ENCODE results near the gene COX8C. TPM values are rescaled to one million over a fixed set of nuclear protein-coding genes. Genes with fewer than 3 reads are reported as not detected.

The COX8C gene
- polyA plus RNA-seq, 2 of the 4 experiments (the other 2 are of a cell fraction): not detected

- Histone ChIP-seq H3K27ac (peak overlapping the region; percentile 72 to 78), H3K4me1 (peaks cover 44% of the 10 kb centered on the region), H3K4me2 (peak overlapping the region; percentile 91), H3K4me3 (peak overlapping the region; percentile 24; the same call in 1 of the 3 replicates), H3K9me3 (no peaks in the 10 kb centered on the region)
- FAIRE-seq (no peak), ATAC-seq (peak; percentile 45 to 54; a peak in 5 of 6 replicates), DNase-seq (ENCODE audit: low read depth in 1 of 2, low spot score in 1 of 2) (no peak)
- ChIA-PET CTCF (interaction anchor here (1.0 to 1.2 kb wide), 2 partner anchors 14 to 16 kb away, joined by 4 to 5 read pairs; no protein-coding TSS in a partner anchor), POLR2A (no interaction called here)
- 69% methylated on average over 7 of the region's 7 CpGs for WGBS (ENCODE audit: missing lambda C conversion rate)
- TF ChIP-seq RNF2 (IDR thresholded peaks at IDR 0.05; ENCODE audit: borderline replicate concordance, low read depth): no peak
- TF ChIP-seq KDM5A (IDR thresholded peaks at IDR 0.05): no peak
- TF ChIP-seq POLR2A (IDR thresholded peaks at IDR 0.05; ENCODE audit: low read length): no peak
- no peak for TF ChIP-seq HOXB13 (CRISPR knock-in tag; IDR thresholded peaks at IDR 0.05; ENCODE audit: low read depth)
- TF ChIP-seq ZFP36 (IDR thresholded peaks at IDR 0.05; ENCODE audit: borderline replicate concordance, partially characterized antibody): no peak
- no peak for TF ChIP-seq E2F6 (IDR thresholded peaks at IDR 0.05; ENCODE audit: borderline replicate concordance, low read depth)
- no peak for TF ChIP-seq NPAS2 (CRISPR knock-in tag; IDR thresholded peaks at IDR 0.05; ENCODE audit: borderline replicate concordance)
- no peak for TF ChIP-seq EHF (CRISPR knock-in tag; IDR thresholded peaks at IDR 0.05)
- no peak for TF ChIP-seq MYC (IDR thresholded peaks at IDR 0.05; ENCODE audit: borderline replicate concordance, low read length)
- TF ChIP-seq CHD4 (IDR thresholded peaks at IDR 0.05; ENCODE audit: borderline replicate concordance): no peak
- no peak for TF ChIP-seq SREBF2 (IDR thresholded peaks at IDR 0.05)
- no peak for TF ChIP-seq RAD21 (conservative IDR thresholded peaks at IDR 0.05 in 1 of 2, IDR thresholded peaks at IDR 0.05 in 1 of 2)
- TF ChIP-seq MAFK (IDR thresholded peaks at IDR 0.05; ENCODE audit: partially characterized antibody): no peak
Observed at GRCh38 chr14:93317210-93317874, 29.6 kb upstream of the COX8C start.

GRCh38 chr14:93317875-93318807, 28.8 kb upstream of the COX8C start:
- peak overlapping the region; percentile 24; the same call in 1 of the 3 replicates for H3K4me3 ChIP-seq
- peak; percentile 54 for FAIRE-seq
- peak; percentile 93 to 96 for ATAC-seq
- TF ChIP-seq BHLHE40 (IDR thresholded peaks at IDR 0.05; ENCODE audit: low read depth, low read length): no peak
- TF ChIP-seq MAFK (IDR thresholded peaks at IDR 0.05; ENCODE audit: partially characterized antibody): peak; percentile 83
- TF ChIP-seq EHMT2 (IDR thresholded peaks at IDR 0.05; ENCODE audit: low read depth): no peak
- TF ChIP-seq JUNB (IDR thresholded peaks at IDR 0.05): 0 out of 2 replicates have a peak, but pooled peaks have one; percentile 28
- peak; percentile 11 for TF ChIP-seq ZFP36 (IDR thresholded peaks at IDR 0.05; ENCODE audit: borderline replicate concordance, partially characterized antibody)
- TF ChIP-seq FOSL2 (IDR thresholded peaks at IDR 0.05): 0 out of 2 replicates have a peak, but pooled peaks have one; percentile 34
- peak; percentile 74 for TF ChIP-seq FOSL2 (CRISPR knock-in tag; IDR thresholded peaks at IDR 0.05)
- CTCF ChIA-PET: interaction anchor here (0.5 to 1.2 kb wide), 3 partner anchors 13 to 51 kb away, joined by 3 to 5 read pairs (median 4); no protein-coding TSS in a partner anchor
- POLR2A ChIA-PET: no interaction called here
- no peaks in the 10 kb centered on the region for H3K9me3 ChIP-seq
- peak; percentile 55 to 82 for DNase-seq (ENCODE audit: low read depth in 1 of 2, low spot score in 1 of 2)
- H3K4me1 ChIP-seq: peaks cover 47% of the 10 kb centered on the region
- H3K27ac ChIP-seq: peak overlapping the region; percentile 72 to 78
- peak overlapping the region; percentile 91 for H3K4me2 ChIP-seq
- 3% methylated on average over 6 of the region's 6 CpGs for WGBS (ENCODE audit: missing lambda C conversion rate)

GRCh38 chr14:93318927-93319326, 28.1 kb upstream of the COX8C start:
- CTCF ChIA-PET: no interaction called here
- ATAC-seq (peak in 1 of 2 experiments; percentile 51; a peak in 3 of 6 replicates), FAIRE-seq (no peak), DNase-seq (ENCODE audit: low read depth in 1 of 2, low spot score in 1 of 2) (no peak)
- Histone ChIP-seq H3K27ac (peak overlapping the region; percentile 72 to 78; a peak in 4 of 6 replicates), H3K9me3 (no peaks in the 10 kb centered on the region), H3K4me1 (peaks cover 55% of the 10 kb centered on the region), H3K4me3 (no peak overlapping the region), H3K4me2 (peak overlapping the region; percentile 91)
- WGBS (ENCODE audit: missing lambda C conversion rate): 64% methylated on average over 5 of the region's 5 CpGs
- POLR2A ChIA-PET: no interaction called here
- TF ChIP-seq CTCF (IDR thresholded peaks at IDR 0.05) (no peak), BCL3 (IDR thresholded peaks at IDR 0.05) (no peak), RNF2 (IDR thresholded peaks at IDR 0.05; ENCODE audit: borderline replicate concordance, low read depth) (no peak), SREBF2 (IDR thresholded peaks at IDR 0.05) (no peak), CBX2 (IDR thresholded peaks at IDR 0.05; ENCODE audit: borderline replicate concordance, low read depth) (no peak), RFX5 (IDR thresholded peaks at IDR 0.05) (no peak), HOXB5 (CRISPR knock-in tag; IDR thresholded peaks at IDR 0.05) (no peak), ZSCAN20 (CRISPR knock-in tag; IDR thresholded peaks at IDR 0.05) (no peak), FOXS1 (CRISPR knock-in tag; IDR thresholded peaks at IDR 0.05) (no peak), JUNB (IDR thresholded peaks at IDR 0.05) (no peak), HOXA7 (CRISPR knock-in tag; IDR thresholded peaks at IDR 0.05) (no peak), HDAC2 (IDR thresholded peaks at IDR 0.05) (no peak), CHD2 (IDR thresholded peaks at IDR 0.05; ENCODE audit: low read length, partially characterized antibody) (no peak), HEYL (CRISPR knock-in tag; IDR thresholded peaks at IDR 0.05) (no peak), ZNF302 (CRISPR knock-in tag; IDR thresholded peaks at IDR 0.05) (no peak)
